HG02610 (cell line): ENCODE measurements around the gene BTG1.

Source experiments
- ATAC-seq: cut with Tn5 transposase; IDR thresholded peaks from one replicate; pipeline ENCODE4 v1.9.1; 2021; ENCODE audit warnings: mild to moderate bottlenecking, moderate library complexity; ENCODE audit not compliant: unreplicated experiment

BTG1 gene

DNA sequence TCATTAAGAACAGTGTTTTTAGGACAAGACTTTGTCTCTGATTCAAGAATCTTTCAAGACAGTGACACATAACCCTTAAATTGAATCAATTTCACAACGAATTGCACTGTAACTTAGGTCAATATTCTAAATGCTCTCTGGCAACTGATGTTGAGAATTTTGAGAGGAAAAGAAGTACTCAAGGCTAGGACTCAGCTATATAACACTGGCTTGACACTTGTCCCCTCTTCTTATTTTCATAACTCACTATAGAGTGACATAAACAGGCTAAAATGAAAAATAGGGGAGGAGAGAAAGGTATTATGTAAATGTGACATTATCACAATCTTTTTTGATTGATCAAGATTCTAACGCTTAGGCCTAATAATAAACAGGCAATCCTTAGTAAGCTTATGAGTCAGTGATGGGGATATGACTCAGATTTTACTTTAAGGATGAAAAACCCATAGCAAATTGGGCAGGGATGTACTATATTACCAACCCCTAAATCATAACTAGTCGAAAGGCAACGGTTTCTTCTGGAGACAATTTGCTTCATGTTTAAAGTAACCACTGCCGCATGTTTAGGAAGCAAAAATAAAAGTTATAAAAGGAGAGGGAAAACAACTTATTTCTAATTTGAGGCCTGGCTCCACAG, 10.9 kb downstream of the BTG1 start:
- ATAC-seq, result peak; percentile 24

GRCh38 chr12:92133795-92134637, 11.6 kb downstream of the BTG1 start:
- peak; percentile 37 for ATAC-seq

DNA sequence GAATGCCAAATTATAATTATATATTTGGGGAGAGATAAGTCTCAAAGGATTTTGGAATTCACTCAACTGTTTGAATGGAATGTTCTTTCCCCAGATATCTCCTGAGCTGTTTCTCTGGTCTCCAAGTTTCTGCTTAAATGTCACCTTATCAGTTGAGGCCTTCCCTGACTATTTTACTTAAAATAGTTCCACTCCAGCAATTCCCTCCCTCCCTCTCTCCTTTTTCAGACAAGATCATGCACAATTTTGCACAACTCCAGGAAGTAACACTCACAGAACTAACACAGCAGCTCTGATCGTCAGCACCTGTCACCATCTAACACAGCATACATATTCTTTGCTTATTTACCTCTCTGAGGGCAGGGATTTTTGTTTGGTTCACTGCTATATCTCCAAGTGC, 12.5 kb downstream of the BTG1 start:
- ATAC-seq, result no peak

GRCh38 chr12:92132288-92132687, 13.4 kb downstream of the BTG1 start:
- no peak for ATAC-seq

DNA sequence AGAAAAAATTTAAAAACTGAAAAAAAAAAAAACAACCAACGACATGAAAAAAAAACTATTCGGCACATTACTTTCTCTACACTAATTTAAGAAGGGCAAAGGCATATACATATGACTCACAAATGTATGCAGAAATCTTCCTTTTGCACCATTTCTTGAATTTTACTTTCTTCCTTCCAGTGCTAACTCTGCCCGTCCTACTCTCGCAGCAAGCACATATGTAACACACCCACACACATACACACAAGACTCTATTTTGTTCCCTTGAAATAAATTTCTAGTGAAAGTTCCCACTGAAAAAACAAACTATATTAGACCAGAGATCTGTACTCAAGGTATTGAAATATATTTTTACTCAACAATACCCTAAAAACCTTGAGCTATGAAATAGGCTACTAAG, 14.6 kb downstream of the BTG1 start:
- no peak for ATAC-seq

DNA sequence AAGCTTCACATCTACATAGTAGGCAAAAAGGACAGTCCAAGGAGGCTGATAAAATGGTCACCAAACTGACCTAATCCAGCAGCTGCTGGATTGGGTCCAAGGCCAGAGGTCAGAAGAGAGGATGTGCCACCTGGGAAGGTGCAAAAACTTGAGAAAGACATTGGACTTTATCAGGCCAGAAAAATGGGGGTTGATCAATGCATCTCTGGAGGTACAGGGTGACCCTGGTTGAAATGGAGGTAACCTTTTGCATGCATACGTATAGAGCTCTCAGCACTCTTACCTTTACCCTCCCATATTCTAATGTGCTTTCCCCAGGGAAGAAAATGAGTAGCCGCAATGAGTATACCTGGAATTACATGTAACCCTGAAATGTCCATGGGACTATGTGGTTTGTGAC, 16.0 kb downstream of the BTG1 start:
- ATAC-seq, result no peak

DNA sequence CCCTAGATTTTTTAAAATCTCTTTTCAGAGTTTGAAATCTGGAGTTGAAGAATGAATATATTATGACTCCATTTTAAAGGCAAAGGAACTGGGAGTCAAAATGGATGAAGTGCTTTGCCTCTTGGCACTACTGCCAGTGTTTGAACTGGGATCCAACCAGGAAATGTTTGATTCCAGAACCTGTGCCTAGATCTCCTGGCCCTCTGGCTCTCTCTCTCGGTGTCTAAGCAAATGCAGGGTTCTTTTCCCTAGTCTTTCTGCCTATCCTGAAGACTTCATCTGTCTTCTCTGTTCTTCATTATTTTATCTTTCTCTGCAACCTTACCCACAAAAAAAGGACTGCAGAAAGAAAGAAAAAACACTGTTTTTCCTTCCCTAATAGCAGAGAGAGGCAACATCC, 17.0 kb downstream of the BTG1 start:
- ATAC-seq, result no peak

DNA sequence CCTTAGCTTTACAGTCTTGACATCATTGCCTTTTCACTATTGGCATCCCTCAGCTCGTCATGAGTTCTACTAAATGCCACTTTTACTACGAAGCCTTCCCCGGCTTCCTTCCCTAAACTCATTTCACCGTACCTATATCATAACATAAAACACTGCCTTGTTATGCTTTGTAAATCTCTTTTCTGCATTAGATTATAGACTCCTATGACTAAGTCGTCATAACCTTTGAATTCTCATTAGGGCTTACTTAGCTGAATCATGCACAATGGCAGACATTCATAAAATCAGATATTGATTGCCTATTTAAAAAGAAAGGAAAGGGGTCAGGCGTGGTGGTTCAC, 21.0 kb downstream of the BTG1 start:
- no peak for ATAC-seq

DNA sequence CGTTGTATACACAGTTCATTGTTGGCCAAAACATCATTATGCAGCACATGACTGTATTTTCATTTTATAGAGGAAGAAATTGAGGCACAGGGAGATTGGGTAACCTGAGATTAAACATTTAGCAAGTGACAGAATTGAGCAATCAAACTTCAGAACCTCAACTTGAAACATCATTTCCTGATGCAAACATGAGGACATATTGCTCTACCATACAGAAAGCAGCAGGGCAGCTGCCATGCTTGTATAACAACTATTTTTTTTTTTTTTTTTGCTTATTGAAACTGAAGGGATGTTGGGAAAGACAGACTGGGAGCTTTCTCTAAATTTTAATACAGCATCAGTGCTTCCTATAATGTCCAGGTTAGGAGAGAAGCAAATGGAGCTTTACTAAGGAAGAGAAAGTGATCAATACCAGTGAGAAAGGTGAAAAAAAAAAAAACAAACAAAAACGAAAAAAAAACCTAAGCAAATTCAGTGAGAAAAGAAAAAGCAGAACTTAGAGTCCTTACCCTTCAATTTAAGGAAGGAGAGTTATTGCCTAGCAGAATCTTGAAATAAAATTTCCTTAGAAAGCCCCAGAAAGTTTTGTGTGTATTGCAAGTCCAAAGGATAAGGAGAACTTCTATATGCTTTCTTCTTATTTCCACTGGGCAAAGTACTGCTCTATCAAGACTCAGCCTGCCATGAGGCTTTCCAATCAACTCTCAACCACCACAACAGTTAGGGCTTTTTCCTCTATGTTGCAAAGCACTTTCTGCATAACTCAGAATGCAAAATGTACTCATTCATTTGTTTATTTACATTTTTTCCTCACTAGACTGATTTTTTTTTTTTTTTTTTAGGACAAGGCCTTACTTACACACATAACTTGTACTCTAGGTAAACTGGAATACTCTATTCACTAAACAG, 21.6 kb downstream of the BTG1 start:
- no peak for ATAC-seq

- no peak for ATAC-seq
These were observed 22.5 kb downstream of the BTG1 start for GRCh38 chr12:92122941-92123779.

GRCh38 chr12:92121826-92122225, 23.8 kb downstream of the BTG1 start:
- ATAC-seq, result no peak

- no peak for ATAC-seq
These were observed 26.7 kb downstream of the BTG1 start for GRCh38 chr12:92118826-92119536.

GRCh38 chr12:92114834-92115233, 30.8 kb downstream of the BTG1 start:
- ATAC-seq, result no peak

DNA sequence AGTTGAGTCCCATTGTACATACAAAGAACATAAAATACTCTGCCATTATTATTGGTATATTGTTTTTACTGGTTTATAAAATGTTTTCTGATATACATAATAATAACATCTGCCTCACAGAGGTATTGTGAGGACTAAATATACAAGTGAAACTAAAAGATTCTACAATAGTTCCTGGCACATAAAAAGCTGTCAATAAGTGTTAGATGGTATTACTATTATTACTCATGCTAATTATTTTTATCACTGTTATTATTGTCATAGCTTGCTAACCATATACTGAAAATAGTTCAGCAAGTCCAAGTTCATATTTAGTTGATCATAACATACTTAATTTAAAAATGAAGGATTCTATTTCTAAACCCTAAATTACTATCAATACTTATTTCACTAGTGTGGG, 34.4 kb downstream of the BTG1 start:
- peak; percentile 75 for ATAC-seq

DNA sequence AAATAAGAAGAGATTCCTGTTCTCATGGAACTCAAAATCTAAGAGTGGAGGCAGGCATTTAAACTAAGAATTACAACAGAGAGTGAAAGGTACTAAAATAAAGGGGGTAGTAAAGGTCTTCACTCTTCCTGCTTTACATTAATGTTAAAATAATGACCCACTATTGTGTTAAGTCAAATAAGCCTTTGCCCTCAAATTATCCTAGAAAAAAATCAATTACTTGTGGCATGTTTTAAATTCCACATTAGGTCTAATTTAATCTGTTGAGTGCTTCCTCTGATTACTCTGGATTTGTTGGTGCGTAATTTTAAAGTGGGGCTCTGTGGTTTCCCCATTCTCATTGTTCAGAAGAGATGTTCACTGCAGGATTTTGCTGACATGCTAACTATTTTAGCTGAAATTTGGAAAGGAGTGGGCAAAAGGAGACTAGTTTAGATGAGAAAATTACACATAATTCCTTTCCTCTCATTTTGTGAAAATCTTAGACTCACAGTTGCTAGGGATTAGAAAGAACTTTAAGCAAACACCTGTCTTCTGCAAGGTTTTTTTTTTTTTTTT, 35.5 kb downstream of the BTG1 start:
- no peak for ATAC-seq

DNA sequence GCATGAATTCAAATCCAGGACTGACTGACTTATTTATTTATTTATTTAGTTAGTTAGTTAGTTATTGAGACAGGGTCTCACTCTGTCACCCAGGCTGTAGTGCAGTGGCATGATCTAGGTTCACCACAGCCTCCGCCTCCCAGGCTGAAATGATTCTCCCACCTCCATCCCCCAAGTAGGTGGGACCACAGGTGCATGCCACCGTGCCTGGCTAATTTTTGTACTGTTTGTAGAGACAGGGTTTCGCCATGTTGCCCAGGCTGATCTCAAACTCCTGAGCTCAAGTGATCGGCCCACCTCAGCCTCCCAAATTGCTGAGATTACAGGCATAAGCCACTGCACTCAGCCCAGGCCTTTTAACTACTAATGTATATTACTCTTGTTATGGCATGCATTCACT, 36.0 kb downstream of the BTG1 start:
- no peak for ATAC-seq

- ATAC-seq, result no peak
These were observed 37.0 kb downstream of the BTG1 start for GRCh38 chr12:92108651-92109050.

DNA sequence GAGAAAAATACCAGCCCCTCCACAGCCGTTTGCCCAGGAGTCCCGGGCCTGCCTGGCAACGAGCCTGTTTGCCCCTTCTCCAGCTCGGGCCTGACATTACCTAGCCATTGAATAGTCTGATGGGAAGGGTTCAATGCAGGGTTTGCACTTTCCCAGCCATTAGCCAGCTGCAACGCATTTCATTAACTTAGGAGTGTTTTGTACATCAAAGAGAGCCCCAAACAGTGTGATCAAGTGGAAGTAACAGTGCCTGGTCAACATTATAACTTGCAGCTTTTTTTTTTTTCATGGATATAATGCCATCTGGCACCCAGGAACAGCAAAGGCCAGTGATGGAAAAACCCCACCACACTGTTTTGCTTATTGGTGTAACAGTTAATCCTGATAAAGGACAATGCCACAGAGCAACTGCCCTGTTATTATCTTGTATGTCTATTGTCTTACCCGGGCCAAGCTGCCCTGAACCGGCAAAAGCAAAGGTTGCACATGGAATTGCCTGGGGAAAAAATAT, 38.0 kb downstream of the BTG1 start:
- ATAC-seq, result no peak

DNA sequence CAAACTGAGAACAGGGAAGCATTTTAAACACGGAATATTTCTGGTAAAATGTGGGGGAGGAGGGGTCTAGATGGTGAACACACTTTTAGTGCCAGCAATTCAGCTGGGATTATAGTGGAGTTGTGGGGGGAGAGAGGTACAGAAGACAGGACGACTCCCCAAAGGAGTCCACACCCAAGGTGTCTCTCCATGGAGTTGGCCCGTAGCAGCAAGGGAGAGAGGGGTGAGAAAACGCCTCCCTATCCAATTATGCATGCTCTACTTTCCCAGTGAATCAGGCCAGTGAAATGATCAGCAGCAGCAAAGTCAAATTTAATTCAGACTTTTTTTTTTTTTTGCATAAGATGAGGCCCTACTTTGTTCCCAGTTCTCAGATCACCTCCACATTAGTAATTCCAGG, 38.6 kb downstream of the BTG1 start:
- ATAC-seq, result no peak

DNA sequence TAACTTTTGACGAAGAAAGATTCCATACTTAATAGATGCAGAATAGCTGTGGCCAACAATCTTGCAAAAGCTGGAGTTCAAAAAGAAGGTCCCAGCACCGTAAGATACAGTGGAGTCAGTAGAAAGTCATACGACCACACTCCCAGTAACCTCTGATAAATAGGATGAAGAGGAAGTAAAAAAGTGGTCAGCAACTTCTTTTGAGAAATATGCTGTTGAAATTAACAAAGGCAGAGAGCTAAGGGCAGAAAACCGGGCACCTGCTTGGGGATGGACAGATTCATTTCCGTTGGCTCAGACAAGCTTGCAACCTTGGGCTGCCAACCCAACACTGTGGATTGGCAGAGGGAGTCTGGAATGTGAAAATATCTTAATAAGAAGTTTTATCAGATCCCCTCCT, 40.0 kb downstream of the BTG1 start:
- ATAC-seq, result no peak
